GM18498 (cell line): ENCODE results near the gene POLR1B.
A peak's percentile ranks its signal among the peaks of the same experiment; 100 is the strongest.
"Not testable (repeated sequence)": the region's sequence is repeated elsewhere in the genome, so short reads cannot be mapped to it uniquely, and the experiment has no call there.

ENCODE experiments used
- ATAC-seq: cut with Tn5 transposase; IDR thresholded peaks from one replicate; pipeline ENCODE4 v1.9.1; 2021; ENCODE audit warnings: mild to moderate bottlenecking, moderate library complexity; ENCODE audit not compliant: unreplicated experiment

POLR1B gene

DNA sequence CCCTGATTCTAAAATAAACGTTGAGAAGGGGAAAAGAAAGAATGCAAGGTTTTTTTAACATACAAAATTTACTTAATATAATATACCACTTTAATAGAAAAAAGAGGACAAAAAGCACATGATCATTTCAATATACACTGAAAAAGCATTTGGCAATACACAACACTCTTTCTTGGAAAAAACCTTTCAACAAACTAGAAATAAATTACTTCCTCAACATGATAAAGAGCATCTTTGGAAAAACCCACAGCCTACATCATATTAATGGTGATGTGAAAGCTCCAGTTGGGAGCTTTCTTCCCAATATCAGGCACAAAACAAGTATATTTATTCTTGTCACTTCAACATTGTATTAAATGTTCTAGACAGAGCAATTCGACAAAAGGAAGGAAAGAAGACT lies 3.0 kb upstream of the POLR1B start:
- ATAC-seq, result no peak

DNA sequence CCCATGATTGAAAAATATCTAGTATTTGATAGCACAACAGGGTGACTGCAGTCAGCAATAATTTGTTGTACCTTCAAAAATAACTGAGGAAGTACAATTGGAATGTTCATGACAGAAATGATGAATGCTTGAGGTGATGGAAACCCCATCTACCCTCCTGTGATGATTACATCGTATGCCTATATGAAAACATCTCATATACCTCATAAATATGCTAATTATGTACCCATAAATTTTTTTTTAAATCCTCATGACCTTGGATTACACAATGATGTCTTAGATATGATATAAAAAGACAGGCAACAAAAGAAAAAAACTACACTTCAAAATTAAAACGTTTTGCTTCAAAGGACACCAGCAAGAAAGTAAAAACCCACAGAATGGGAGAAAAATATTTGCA lies 1.4 kb upstream of the POLR1B start:
- no peak for ATAC-seq

DNA sequence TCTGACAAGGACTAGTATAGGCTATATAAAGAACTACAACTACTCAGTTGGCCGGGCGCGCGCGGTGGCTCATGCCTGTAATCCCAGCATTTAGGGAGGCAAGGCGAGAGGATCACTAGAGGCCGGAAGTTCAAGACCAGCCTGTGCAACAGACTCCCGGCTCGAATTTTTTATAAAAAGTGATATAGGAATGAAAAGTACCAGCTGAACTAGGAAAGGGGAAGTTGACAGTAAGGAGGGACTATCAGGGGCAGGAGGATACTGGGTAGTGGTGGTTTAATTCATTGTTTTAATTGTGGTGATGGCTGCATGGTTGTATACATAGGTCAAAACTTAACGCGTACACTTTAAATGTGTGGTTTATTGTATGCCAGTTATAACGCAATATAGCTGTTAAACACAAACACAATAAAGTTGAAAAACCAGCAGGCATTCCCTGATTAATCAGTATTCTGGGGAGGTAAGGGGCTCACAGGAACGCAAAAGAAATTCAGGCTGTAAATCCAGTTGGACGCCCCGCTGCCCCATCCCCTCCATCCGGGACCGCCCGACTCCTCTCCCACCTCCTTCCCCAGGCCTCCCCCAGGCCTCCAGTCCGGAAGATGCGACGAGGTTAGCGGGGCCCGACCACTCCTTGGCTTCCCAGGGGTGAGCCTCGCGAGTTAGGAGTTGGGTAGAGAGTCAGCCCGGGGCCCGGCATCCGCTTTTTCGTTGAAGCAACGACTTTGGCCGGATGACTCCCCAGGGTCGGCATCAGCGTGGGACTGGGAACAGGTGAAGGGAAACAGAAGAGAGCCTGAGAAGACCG lies 746 bp upstream of the POLR1B start:
- ATAC-seq, result peak; percentile 65

DNA sequence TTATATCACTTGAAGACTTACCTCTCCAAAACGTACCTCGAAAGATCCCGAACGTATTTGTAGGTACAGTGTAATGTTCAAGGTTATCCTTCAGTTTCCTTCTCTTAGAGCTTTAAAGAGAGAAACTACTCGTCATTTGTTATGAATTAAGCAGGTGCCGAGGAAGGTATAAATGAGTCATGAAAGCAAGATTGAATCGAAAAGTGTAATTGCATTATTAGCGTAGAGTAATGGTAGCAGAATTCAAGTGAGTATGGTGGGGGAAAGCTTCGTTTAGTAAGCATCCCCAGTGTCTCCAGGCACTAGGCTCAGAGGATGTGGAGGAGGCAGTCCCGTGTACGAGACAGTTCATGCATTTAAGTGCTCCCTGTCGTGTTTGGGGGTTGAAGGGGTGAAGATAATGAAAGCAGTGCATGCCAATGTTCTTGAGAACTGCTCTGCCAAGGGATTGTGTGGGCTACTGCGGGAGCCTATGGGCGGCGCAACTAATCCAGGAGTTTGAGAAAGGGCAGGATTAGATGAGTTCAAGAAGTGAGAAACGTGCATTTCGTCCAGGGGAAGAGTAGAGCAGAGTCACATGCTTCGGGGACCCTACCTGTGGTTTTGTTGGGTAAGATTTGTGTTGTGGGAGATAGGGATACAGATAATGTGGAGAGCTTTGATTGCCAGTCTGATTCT lies 858 bp downstream of the POLR1B start:
- ATAC-seq, result no peak

GRCh38 chr2:112547333-112547732 lies 5.1 kb downstream of the POLR1B start:
- no peak for ATAC-seq

DNA sequence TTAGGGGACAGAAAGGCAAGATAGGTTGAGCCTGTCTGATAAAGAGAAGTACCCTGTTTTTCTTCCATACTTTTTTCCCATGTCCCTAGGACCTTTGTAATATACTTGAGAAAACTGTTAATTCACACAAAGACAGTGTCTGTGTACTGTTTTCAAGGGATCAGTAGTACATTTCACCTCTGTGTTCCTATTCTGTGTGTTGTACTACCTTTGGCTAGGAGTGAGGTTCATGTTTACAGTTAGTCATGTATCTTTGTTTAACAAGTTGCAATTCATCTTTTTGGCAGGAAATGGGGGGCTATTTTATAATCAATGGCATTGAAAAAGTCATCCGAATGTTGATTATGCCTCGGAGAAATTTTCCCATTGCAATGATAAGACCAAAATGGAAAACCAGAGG lies 6.7 kb downstream of the POLR1B start:
- ATAC-seq, result no peak

DNA sequence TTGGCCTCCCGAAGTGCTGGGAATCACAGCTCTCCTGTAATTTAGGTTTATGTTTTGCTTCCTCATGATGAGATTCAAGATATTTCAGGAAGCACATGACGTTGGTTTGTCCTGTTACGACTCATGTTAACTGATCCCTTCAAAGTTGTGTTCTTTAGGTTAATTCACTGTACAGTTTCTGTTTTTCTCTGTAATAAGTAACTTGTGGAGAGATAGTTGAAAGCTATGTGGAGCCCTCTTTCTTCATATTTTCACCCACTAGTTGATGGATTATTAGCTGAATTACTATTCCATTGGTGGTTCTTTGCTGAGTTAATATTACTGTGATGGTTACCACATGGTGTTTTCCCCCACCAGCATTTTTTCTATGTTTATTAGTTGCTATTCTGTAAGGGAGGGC lies 23.8 kb downstream of the POLR1B start:
- no peak for ATAC-seq

GRCh38 chr2:112566508-112566907 lies 24.2 kb downstream of the POLR1B start:
- not testable (repeated sequence) for ATAC-seq

DNA sequence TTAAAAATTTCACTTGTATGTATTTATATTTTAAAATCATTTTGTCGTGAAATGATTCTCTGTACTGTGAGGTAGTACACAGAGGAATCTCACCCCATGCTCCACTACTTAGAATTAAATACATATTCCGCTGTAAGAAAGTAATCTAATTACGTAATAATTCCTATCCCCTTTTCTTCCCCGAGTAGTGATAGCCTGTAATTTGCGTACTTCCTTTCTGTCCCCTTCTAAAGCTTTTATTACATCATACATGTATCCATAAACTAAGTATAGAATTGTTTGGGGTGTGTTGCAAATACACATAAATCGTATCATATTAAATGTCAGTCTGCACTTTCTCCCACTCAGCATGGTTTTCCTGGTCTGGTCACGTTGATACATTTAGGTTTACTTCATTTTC lies 29.7 kb downstream of the POLR1B start:
- no peak for ATAC-seq

DNA sequence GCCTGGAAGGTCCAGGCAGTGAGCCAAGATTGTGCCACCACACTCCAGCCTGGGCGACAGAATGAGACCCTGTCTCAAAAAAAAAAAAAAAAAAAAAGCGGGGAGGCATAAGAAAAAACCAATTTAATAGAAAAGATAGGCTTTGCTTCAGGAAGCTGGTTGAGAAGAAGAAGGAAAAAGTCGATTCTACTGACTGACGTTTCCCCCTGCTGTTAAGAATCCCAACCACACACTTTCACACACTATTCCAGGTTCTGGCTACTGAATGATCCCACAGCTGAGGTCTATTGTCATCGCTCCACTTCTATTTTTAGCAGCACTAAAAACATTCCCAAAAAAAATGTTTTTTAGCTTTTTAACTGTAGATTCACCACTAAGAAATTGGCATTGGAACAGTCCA lies 35.5 kb downstream of the POLR1B start:
- no peak for ATAC-seq

DNA sequence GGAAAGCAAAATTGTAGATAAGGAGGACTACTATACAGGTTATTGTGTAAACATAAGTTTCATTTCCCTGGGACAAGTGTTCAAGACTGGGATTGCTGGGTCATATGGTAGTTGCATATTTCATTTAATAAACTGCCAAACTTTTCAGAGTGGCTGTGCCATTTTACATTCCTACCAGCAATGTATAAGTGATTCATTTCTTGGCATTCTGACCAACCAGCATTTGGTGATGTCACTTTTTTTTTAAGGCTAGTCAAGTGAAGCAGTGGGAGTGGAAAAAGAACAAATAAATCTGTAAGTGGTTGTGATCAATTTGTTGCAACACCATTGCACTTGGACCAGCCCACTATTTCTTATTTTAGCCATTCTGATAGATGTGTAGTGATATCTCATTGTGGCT lies 37.0 kb downstream of the POLR1B start:
- no peak for ATAC-seq

DNA sequence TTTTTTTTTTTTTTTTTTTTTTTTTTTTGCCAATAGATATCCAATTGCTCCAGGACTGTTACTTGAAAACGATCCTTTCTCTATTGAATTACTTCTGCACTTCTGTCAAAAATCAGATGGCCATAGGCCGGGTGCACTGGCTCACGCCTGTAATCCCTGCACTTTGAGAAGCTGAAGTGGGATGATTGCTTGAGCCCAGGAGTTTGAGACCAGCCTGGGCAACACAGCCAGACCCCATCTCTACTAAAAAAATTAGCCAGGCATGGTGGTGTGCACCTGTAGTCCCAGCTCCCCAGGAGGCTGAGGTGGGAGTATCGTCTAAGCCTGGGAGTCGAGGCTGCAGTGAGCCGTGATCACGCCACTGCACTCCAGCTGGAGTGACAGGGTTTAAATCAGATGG lies 37.8 kb downstream of the POLR1B start:
- no peak for ATAC-seq

DNA sequence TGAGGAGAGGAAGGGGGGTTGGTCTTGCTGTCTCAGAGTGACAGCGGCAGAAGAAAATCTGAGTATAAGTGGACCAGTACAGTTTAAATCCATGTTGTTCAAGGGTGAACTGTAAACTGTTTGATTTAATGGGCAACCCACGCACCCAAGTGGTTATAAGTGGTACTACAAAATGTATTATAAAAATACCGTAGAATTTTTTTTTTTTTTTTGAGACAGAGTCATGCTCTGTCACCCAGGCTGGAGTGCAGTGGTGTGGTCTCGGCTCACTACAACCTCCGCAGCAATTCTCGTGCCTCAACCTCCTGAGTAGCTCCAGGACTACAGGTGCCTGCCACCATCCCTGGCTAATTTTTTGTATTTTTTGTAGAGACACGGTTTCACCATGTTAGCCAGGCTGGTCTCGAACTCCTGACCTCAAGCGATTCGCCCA lies 40.1 kb downstream of the POLR1B start:
- no peak for ATAC-seq

DNA sequence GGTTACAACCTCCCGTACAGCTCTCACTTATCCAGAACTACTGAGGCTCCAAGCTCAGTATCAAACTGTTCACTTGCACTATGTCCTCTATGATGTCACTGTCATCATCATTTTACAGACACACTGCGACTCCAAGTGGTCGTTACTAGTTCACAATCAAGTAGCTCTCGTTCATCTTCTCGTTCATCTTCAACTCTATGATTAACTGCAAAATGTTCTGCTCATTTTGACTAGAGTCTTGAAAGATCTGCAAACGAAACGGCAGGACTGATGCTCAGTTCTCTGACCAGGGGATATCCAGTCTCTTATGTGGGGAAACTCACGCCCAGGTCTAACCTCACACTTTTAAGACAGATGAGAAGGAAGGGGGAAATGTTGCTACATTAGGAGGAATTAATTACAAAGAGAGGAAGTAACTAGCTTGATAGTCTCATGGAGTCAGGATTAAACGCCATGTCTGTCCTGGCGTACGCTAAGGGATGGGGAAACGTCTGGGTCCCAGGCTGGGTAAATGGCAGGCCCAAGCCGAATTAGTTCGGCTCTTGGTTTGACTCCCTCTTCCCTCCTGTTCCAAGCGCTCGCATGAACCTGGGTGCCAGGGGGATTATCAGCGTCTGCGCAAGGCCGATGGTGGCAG lies 41.4 kb downstream of the POLR1B start:
- no peak for ATAC-seq

DNA sequence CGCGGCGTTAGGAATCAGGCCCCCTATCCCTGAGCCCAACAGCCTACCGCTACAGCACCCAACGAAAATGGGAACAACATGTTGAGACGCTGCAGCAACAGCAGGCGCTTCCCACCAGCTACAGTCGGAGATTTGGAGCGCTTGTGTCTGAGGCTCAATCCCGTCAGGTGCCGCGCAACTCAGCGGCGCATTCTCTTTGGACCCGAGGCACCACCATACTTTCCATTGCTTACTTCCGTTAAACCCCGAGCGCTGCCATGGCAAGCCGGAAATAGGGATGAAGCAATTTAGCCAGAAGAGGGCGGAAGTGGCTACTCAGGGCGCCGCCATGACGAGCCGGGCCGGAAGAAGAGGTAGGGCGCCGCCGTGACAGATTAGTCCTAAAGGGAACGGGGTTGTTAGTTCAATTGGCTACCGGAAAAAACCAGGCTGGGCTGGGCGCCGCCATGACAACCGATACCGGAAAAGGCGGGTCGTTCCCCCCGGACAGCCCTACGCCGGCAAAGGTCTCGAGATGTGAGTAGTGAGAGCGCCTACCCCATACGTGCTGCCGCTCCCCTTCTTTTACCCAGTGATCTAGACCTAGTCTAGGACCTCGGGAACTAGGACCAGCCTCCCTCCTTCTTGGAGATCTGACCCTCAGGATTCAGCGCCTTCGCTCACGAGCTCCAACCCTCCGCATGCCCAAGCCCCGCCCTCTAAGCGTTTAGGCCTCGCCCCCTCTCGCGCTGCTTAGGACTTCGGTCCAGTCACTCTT lies 42.0 kb downstream of the POLR1B start, which contains the start of gene CHCHD5:
CHCHD5 (plus strand) TSS at position 476 of the 757 bp plus-strand sequence; CDS start at position 515, 39 bp downstream.
- peak; percentile 88 for ATAC-seq

DNA sequence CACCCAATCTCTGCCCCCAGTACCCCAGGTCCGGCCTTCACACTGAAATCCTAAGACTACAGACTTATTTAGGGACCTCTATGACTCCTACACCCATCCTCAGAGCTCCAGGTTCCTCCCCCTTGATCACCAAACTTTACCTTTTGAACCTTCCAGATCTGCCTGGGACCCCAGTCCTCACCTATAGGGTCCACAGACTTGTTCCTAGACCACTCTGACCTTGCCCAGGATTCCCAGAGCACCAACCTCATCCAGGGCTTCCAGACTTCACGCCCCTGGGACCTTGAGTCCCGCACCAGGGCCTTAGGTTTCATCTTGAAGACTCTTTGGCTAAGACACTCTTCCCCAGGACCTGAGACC lies 42.6 kb downstream of the POLR1B start:
- ATAC-seq, result no peak

DNA sequence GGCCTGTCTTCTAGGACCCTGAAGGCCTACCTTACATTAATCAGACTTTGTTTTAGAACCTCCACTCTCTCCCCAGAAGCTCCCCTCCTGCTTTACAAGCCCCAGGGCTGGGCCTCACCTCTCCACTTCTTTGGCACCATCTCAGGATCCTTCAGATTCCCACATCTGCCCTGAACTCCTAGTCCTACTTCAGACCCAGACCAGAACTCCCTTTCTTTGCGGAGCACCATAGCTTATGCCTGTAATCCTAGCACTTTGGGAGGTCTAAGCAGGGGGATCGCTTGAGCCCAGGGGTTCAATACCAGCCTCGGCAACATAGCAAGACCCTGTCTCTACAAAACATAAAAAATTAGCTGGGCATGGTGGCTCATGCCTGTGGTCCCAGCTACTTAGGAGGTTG lies 43.1 kb downstream of the POLR1B start:
- no peak for ATAC-seq

- no peak for ATAC-seq
These were observed 43.7 kb downstream of the POLR1B start for GRCh38 chr2:112585873-112586464.

- no peak for ATAC-seq
These were observed 46.4 kb downstream of the POLR1B start for GRCh38 chr2:112588611-112589045.

- ATAC-seq, result no peak
These were observed 49.1 kb downstream of the POLR1B start for GRCh38 chr2:112591413-112591812.

DNA sequence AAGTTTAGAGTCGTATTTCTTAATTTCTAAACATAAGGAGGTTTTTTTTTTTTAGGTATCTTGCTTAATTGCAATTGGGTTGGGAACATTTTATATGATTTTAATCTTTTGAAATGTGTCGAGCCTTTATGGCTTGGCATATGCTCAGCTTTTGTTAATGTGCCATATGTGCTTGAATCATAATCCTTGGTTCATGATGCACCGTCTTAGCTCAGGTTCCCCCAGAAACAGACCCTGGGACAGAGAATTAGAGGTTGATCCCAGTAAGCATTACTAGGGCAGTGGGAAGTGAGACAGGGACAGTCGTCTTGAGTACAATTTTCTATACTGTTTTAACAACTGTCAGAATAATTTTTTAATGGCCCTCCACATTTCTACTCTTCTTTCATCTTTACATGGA lies 51.5 kb downstream of the POLR1B start:
- no peak for ATAC-seq
